ENCODE measurements around the gene ARID3B.

The ARID3B gene

DNA sequence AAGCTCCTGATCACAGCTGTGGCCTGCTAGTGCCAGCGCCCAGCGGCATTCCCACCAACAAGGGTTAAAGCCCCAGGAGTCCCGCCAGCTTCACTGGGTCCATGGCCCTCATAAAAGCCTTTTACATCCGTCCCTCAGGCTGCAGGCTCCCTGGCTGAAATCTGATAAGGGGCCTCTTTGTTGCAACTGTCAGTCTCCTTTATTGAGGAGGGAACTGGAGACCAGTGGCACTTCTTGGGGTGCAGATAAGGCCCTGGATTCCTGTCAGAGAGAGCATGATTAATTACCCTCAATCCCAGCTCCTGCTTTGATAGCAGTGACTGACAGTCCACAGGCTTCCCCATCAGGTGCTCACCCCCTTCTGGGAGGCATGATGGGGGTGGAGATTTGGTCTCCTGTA lies 43.8 kb downstream of the ARID3B start:
- DNase-seq, result no peak
- no peak overlapping the region for H3K27ac ChIP-seq (ENCODE audit: low read length)

DNA sequence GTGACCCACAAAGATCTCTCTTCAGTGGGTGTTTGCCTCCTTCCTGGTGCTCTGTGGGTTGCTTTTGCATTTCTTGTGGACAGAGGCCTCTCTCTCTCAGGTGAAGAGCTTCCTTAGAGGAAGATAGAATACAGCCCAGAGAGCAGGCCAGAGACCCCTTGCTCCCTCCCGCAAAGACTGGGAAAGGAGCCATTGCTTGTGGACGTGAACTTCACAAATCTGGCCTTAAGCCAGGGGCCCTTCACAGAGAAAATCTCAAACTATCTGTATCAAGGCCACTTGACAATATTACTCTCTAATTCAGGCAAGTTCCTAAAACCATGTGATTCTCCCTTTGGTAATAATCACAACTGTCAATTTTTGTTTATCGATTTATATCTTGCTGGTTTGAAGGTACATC lies 44.2 kb downstream of the ARID3B start:
- no peaks in the 10 kb centered on the region for H3K4me1 ChIP-seq (ENCODE audit: insufficient read depth, low read length)
- no peak overlapping the region for H3K9ac ChIP-seq (ENCODE audit: low read depth, low read length)
- ATAC-seq (ENCODE audit: insufficient read depth, low read depth), result no peak
- no peak overlapping the region for H3K4me3 ChIP-seq (ENCODE audit: low read depth in 1 of 2, low read length in 2 of 2)
- no peaks in the 10 kb centered on the region for H3K9me3 ChIP-seq (ENCODE audit: insufficient read depth, low read length, severe bottlenecking)
- peaks cover 10% of the 10 kb centered on the region for H3K36me3 ChIP-seq (ENCODE audit: insufficient read depth, low read length)
- H3K27me3 ChIP-seq (ENCODE audit: insufficient read depth, low read length, poor library complexity), result no peaks in the 10 kb centered on the region
- no peak for DNase-seq
- H2AFZ ChIP-seq (ENCODE audit: low read depth, low read length), result no peak overlapping the region
- no peak overlapping the region for H3K27ac ChIP-seq (ENCODE audit: low read length)
- TF ChIP-seq, protein P1, sequence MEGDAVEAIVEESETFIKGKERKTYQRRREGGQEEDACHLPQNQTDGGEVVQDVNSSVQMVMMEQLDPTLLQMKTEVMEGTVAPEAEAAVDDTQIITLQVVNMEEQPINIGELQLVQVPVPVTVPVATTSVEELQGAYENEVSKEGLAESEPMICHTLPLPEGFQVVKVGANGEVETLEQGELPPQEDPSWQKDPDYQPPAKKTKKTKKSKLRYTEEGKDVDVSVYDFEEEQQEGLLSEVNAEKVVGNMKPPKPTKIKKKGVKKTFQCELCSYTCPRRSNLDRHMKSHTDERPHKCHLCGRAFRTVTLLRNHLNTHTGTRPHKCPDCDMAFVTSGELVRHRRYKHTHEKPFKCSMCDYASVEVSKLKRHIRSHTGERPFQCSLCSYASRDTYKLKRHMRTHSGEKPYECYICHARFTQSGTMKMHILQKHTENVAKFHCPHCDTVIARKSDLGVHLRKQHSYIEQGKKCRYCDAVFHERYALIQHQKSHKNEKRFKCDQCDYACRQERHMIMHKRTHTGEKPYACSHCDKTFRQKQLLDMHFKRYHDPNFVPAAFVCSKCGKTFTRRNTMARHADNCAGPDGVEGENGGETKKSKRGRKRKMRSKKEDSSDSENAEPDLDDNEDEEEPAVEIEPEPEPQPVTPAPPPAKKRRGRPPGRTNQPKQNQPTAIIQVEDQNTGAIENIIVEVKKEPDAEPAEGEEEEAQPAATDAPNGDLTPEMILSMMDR (IDR thresholded peaks at IDR 0.05; ENCODE audit: borderline replicate concordance, extremely low read depth, low read length, poor library complexity, severe bottlenecking), result no peak
- no peak for TF ChIP-seq EZH2 (IDR thresholded peaks at IDR 0.05; ENCODE audit: borderline replicate concordance, low read depth, low read length, severe bottlenecking)
- no peak overlapping the region for H3K4me2 ChIP-seq (ENCODE audit: insufficient read depth, low read length)
- H3K79me2 ChIP-seq (ENCODE audit: insufficient read depth, low read length), result no peaks in the 10 kb centered on the region
- H4K20me1 ChIP-seq (ENCODE audit: insufficient read depth, low read length), result no peaks in the 10 kb centered on the region; the same call in 1 of the 2 replicates

More for the DNA sequence above, 43.8 kb downstream of the ARID3B start:
- peaks cover 6% of the 10 kb centered on the region; the same call in 1 of the 2 replicates for H3K36me3 ChIP-seq (ENCODE audit: insufficient read depth, low read length)
- no peaks in the 10 kb centered on the region for H3K79me2 ChIP-seq (ENCODE audit: insufficient read depth, low read length)
- H4K20me1 ChIP-seq (ENCODE audit: insufficient read depth, low read length), result no peaks in the 10 kb centered on the region; the same call in 1 of the 2 replicates
- ATAC-seq (ENCODE audit: insufficient read depth, low read depth), result no peak
- no peak for TF ChIP-seq EZH2 (IDR thresholded peaks at IDR 0.05; ENCODE audit: borderline replicate concordance, low read depth, low read length, severe bottlenecking)
- TF ChIP-seq, protein P1 (IDR thresholded peaks at IDR 0.05; ENCODE audit: borderline replicate concordance, extremely low read depth, low read length, poor library complexity, severe bottlenecking), result no peak
- H3K9ac ChIP-seq (ENCODE audit: low read depth, low read length), result no peak overlapping the region
- no peak overlapping the region for H3K4me3 ChIP-seq (ENCODE audit: low read depth in 1 of 2, low read length in 2 of 2)
- H3K9me3 ChIP-seq (ENCODE audit: insufficient read depth, low read length, severe bottlenecking), result no peaks in the 10 kb centered on the region
- H3K4me2 ChIP-seq (ENCODE audit: insufficient read depth, low read length), result no peak overlapping the region
- H3K4me1 ChIP-seq (ENCODE audit: insufficient read depth, low read length), result no peaks in the 10 kb centered on the region
- no peaks in the 10 kb centered on the region for H3K27me3 ChIP-seq (ENCODE audit: insufficient read depth, low read length, poor library complexity)
- H2AFZ ChIP-seq (ENCODE audit: low read depth, low read length), result no peak overlapping the region

DNA sequence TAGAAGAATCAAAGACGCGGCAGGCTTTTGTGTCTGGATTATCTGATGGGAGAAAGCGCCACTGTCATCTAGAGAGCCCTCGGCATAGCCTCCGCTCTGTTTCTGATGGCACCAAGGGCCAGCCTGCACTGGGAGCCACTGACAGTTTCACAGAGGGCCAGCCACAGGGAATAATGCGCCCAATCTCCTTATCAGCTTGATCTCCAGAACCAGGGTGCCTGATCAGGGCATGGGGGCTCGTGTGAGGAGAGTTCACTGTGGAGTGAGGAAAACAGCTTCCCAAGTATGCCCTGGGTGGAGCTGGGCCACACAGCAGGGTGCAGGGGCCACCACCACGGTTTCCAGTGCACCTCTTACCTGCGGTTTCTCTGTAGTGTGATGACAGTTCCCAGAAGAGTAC lies 44.8 kb downstream of the ARID3B start:
- Histone ChIP-seq H3K4me1 (ENCODE audit: insufficient read depth, low read length) (no peaks in the 10 kb centered on the region), H3K9me3 (ENCODE audit: insufficient read depth, low read length, severe bottlenecking) (no peaks in the 10 kb centered on the region), H3K79me2 (ENCODE audit: insufficient read depth, low read length) (no peaks in the 10 kb centered on the region), H3K4me3 (ENCODE audit: low read depth in 1 of 2, low read length in 2 of 2) (no peak overlapping the region), H3K9ac (ENCODE audit: low read depth, low read length) (no peak overlapping the region), H3K4me2 (ENCODE audit: insufficient read depth, low read length) (no peak overlapping the region), H4K20me1 (ENCODE audit: insufficient read depth, low read length) (no peaks in the 10 kb centered on the region; the same call in 1 of the 2 replicates), H2AFZ (ENCODE audit: low read depth, low read length) (no peak overlapping the region), H3K27ac (ENCODE audit: low read length) (no peak overlapping the region), H3K27me3 (ENCODE audit: insufficient read depth, low read length, poor library complexity) (no peaks in the 10 kb centered on the region), H3K36me3 (ENCODE audit: insufficient read depth, low read length) (peaks cover 14% of the 10 kb centered on the region)
- ATAC-seq (ENCODE audit: insufficient read depth, low read depth) (no peak), DNase-seq (no peak)
- TF ChIP-seq, protein P1 (IDR thresholded peaks at IDR 0.05; ENCODE audit: borderline replicate concordance, extremely low read depth, low read length, poor library complexity, severe bottlenecking), result no peak
- TF ChIP-seq EZH2 (IDR thresholded peaks at IDR 0.05; ENCODE audit: borderline replicate concordance, low read depth, low read length, severe bottlenecking), result no peak

DNA sequence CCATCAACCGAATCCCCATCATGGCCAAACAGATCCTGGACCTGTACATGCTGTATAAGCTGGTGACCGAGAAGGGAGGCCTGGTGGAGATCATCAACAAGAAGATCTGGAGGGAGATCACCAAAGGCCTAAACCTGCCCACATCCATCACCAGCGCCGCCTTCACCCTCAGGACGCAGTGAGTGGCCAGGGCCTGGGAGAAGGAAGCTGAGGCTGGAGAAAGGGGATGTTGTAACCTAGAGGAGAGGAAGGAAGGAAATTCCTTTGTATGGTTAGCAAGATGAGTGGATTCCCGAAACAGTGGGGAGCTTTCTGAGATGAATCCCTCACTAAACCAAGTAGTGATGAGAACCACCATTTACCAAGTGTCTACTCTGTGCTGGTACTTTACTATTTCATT lies 48.8 kb downstream of the ARID3B start:
- no peak overlapping the region for H3K4me2 ChIP-seq (ENCODE audit: insufficient read depth, low read length)

More for the DNA sequence above, 48.8 kb downstream of the ARID3B start:
- no peaks in the 10 kb centered on the region for H3K27me3 ChIP-seq (ENCODE audit: insufficient read depth, low read length, poor library complexity)
- no peaks in the 10 kb centered on the region for H3K9me3 ChIP-seq (ENCODE audit: insufficient read depth, low read length, severe bottlenecking)
- no peaks in the 10 kb centered on the region for H3K4me1 ChIP-seq (ENCODE audit: insufficient read depth, low read length)
- H3K36me3 ChIP-seq (ENCODE audit: insufficient read depth, low read length), result peaks cover 30% of the 10 kb centered on the region
- H3K4me3 ChIP-seq (ENCODE audit: low read depth in 1 of 2, low read length in 2 of 2), result no peak overlapping the region
- H3K79me2 ChIP-seq (ENCODE audit: insufficient read depth, low read length), result no peaks in the 10 kb centered on the region
- no peak for ATAC-seq (ENCODE audit: insufficient read depth, low read depth)
- no peak overlapping the region for H3K27ac ChIP-seq (ENCODE audit: low read length)
- H4K20me1 ChIP-seq (ENCODE audit: insufficient read depth, low read length), result no peaks in the 10 kb centered on the region; the same call in 1 of the 2 replicates
- H2AFZ ChIP-seq (ENCODE audit: low read depth, low read length), result no peak overlapping the region
- H3K9ac ChIP-seq (ENCODE audit: low read depth, low read length), result no peak overlapping the region
- no peak for TF ChIP-seq EZH2 (IDR thresholded peaks at IDR 0.05; ENCODE audit: borderline replicate concordance, low read depth, low read length, severe bottlenecking)
- TF ChIP-seq, protein P1 (IDR thresholded peaks at IDR 0.05; ENCODE audit: borderline replicate concordance, extremely low read depth, low read length, poor library complexity, severe bottlenecking), result no peak
- no peak for DNase-seq

All from DND-41 (cell line).